ENCODE results near the gene CREB3. TPM values are rescaled to one million over a fixed set of nuclear protein-coding genes. Genes with fewer than 3 reads are reported as not detected.

Gene CREB3
- total and polyA plus RNA-seq, 9 of the 15 experiments (the other 6 are each of a cell fraction or from before 2014, with no cell fraction given) = 5.7 to 18.3 (median 14.9) TPM

DNA sequence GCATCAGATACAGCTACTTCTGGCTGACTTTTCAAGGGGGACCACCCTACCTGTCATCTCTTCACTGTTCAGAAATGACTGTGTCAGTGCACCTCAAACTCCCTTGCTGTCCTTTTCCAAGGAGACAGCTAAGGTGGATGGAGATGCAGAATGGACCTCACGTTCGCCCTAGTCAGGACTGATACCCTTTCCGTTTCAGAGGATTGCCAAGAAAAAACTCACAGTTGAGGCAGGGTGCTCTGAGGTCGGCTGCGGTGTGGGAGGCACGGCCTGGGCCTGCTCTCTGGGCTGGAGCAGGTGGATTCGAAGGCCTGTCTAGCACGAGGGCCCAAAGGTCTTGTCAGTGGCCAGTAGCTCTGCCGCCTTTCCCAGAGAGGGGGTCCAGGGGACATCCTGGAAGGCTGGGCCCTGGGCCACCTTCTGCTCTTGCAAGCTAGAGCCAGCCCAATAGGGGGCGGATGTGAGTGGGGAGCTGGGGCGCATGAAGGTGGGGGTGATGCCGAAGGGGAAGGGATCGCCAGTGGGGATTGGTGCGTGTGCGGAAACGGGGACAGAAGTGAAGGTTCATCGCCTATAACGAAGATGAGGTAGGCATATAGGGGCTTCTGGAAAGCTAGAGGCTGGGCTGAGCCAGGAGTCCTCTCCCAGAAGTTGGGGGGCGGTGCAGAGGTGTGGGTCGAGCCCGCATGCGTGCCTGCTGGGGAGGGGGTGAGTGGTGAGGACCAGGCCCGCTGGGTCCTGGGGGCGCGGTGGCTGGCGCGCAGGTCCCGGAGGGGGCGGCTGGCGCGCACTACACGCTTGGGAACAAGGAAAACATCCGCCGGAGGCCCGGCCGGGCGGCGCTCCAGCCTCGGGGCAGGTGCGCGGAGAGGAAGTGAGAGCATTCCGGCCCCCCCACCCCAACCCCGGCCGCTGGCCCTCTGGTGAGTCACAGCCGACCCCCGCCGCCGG lies 24.1 kb downstream of the CREB3 start (continued):
- TF ChIP-seq, protein P1, sequence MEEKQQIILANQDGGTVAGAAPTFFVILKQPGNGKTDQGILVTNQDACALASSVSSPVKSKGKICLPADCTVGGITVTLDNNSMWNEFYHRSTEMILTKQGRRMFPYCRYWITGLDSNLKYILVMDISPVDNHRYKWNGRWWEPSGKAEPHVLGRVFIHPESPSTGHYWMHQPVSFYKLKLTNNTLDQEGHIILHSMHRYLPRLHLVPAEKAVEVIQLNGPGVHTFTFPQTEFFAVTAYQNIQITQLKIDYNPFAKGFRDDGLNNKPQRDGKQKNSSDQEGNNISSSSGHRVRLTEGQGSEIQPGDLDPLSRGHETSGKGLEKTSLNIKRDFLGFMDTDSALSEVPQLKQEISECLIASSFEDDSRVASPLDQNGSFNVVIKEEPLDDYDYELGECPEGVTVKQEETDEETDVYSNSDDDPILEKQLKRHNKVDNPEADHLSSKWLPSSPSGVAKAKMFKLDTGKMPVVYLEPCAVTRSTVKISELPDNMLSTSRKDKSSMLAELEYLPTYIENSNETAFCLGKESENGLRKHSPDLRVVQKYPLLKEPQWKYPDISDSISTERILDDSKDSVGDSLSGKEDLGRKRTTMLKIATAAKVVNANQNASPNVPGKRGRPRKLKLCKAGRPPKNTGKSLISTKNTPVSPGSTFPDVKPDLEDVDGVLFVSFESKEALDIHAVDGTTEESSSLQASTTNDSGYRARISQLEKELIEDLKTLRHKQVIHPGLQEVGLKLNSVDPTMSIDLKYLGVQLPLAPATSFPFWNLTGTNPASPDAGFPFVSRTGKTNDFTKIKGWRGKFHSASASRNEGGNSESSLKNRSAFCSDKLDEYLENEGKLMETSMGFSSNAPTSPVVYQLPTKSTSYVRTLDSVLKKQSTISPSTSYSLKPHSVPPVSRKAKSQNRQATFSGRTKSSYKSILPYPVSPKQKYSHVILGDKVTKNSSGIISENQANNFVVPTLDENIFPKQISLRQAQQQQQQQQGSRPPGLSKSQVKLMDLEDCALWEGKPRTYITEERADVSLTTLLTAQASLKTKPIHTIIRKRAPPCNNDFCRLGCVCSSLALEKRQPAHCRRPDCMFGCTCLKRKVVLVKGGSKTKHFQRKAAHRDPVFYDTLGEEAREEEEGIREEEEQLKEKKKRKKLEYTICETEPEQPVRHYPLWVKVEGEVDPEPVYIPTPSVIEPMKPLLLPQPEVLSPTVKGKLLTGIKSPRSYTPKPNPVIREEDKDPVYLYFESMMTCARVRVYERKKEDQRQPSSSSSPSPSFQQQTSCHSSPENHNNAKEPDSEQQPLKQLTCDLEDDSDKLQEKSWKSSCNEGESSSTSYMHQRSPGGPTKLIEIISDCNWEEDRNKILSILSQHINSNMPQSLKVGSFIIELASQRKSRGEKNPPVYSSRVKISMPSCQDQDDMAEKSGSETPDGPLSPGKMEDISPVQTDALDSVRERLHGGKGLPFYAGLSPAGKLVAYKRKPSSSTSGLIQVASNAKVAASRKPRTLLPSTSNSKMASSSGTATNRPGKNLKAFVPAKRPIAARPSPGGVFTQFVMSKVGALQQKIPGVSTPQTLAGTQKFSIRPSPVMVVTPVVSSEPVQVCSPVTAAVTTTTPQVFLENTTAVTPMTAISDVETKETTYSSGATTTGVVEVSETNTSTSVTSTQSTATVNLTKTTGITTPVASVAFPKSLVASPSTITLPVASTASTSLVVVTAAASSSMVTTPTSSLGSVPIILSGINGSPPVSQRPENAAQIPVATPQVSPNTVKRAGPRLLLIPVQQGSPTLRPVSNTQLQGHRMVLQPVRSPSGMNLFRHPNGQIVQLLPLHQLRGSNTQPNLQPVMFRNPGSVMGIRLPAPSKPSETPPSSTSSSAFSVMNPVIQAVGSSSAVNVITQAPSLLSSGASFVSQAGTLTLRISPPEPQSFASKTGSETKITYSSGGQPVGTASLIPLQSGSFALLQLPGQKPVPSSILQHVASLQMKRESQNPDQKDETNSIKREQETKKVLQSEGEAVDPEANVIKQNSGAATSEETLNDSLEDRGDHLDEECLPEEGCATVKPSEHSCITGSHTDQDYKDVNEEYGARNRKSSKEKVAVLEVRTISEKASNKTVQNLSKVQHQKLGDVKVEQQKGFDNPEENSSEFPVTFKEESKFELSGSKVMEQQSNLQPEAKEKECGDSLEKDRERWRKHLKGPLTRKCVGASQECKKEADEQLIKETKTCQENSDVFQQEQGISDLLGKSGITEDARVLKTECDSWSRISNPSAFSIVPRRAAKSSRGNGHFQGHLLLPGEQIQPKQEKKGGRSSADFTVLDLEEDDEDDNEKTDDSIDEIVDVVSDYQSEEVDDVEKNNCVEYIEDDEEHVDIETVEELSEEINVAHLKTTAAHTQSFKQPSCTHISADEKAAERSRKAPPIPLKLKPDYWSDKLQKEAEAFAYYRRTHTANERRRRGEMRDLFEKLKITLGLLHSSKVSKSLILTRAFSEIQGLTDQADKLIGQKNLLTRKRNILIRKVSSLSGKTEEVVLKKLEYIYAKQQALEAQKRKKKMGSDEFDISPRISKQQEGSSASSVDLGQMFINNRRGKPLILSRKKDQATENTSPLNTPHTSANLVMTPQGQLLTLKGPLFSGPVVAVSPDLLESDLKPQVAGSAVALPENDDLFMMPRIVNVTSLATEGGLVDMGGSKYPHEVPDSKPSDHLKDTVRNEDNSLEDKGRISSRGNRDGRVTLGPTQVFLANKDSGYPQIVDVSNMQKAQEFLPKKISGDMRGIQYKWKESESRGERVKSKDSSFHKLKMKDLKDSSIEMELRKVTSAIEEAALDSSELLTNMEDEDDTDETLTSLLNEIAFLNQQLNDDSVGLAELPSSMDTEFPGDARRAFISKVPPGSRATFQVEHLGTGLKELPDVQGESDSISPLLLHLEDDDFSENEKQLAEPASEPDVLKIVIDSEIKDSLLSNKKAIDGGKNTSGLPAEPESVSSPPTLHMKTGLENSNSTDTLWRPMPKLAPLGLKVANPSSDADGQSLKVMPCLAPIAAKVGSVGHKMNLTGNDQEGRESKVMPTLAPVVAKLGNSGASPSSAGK (IDR thresholded peaks at IDR 0.05) = no peak
- no peak for TF ChIP-seq PTBP1 (IDR thresholded peaks at IDR 0.05; ENCODE audit: low read depth, low read length)
- TF ChIP-seq ZNF212 (CRISPR knock-in tag; IDR thresholded peaks at IDR 0.05) = no peak
- TF ChIP-seq TEAD4 (IDR thresholded peaks at IDR 0.05; ENCODE audit: low read length) = no peak
- no peak for TF ChIP-seq TEAD4 (CRISPR knock-in tag; IDR thresholded peaks at IDR 0.05; ENCODE audit: borderline replicate concordance)
- no peak for TF ChIP-seq MEIS2 (IDR thresholded peaks at IDR 0.05; ENCODE audit: partially characterized antibody)
- TF ChIP-seq, protein P2, sequence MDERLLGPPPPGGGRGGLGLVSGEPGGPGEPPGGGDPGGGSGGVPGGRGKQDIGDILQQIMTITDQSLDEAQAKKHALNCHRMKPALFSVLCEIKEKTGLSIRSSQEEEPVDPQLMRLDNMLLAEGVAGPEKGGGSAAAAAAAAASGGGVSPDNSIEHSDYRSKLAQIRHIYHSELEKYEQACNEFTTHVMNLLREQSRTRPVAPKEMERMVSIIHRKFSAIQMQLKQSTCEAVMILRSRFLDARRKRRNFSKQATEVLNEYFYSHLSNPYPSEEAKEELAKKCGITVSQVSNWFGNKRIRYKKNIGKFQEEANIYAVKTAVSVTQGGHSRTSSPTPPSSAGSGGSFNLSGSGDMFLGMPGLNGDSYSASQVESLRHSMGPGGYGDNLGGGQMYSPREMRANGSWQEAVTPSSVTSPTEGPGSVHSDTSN (CRISPR knock-in tag; IDR thresholded peaks at IDR 0.05; ENCODE audit: low read depth) = no peak
- TF ChIP-seq, protein P2 (tag; conservative IDR thresholded peaks at IDR 0.05; ENCODE audit: low read depth) = no peak
- no peak for TF ChIP-seq SNRNP70 (optimal IDR thresholded peaks at IDR 0.05; ENCODE audit: low read depth, low read length)
- no peak for TF ChIP-seq ESRRB (CRISPR knock-in tag; IDR thresholded peaks at IDR 0.05; ENCODE audit: borderline replicate concordance)
- TF ChIP-seq SMARCB1 (IDR thresholded peaks at IDR 0.05; ENCODE audit: insufficient read length, low read depth) = no peak
